CD4-positive, alpha-beta T cell treated with Interleukin-4 for 4 hours (primary cell): ENCODE data around the gene AFF2.

ENCODE experiments used
- DNase-seq: peaks from one replicate; pipeline ENCODE4 v3.0.0-alpha.2; 2020

The AFF2 gene

GRCh38 chrX:148537556-148538182, 37.3 kb downstream of the AFF2 start:
- no peak for DNase-seq

- DNase-seq, result no peak
Observed at GRCh38 chrX:148538582-148538981, 38.2 kb downstream of the AFF2 start.

- DNase-seq, result no peak
Observed at GRCh38 chrX:148540114-148540513, 39.7 kb downstream of the AFF2 start.

- DNase-seq, result no peak
Observed at GRCh38 chrX:148540671-148541583, 40.5 kb downstream of the AFF2 start.

- no peak for DNase-seq
Observed at GRCh38 chrX:148541584-148541940, 41.1 kb downstream of the AFF2 start.

GRCh38 chrX:148542481-148543255, 42.3 kb downstream of the AFF2 start:
- no peak for DNase-seq

GRCh38 chrX:148552775-148553174, 52.4 kb downstream of the AFF2 start:
- no peak for DNase-seq

- DNase-seq, result no peak
Observed at GRCh38 chrX:148555101-148555500, 54.7 kb downstream of the AFF2 start.

GRCh38 chrX:148555571-148556243, 55.3 kb downstream of the AFF2 start:
- DNase-seq, result no peak

- no peak for DNase-seq
Observed at GRCh38 chrX:148556498-148556897, 56.1 kb downstream of the AFF2 start.

- no peak for DNase-seq
Observed at GRCh38 chrX:148562846-148563245, 62.4 kb downstream of the AFF2 start.

GRCh38 chrX:148567229-148567628, 66.8 kb downstream of the AFF2 start:
- DNase-seq, result no peak

GRCh38 chrX:148567779-148568178, 67.4 kb downstream of the AFF2 start:
- no peak for DNase-seq

GRCh38 chrX:148568763-148569162, 68.3 kb downstream of the AFF2 start:
- DNase-seq, result no peak

GRCh38 chrX:148572337-148572736, 71.9 kb downstream of the AFF2 start:
- no peak for DNase-seq

- no peak for DNase-seq
Observed at GRCh38 chrX:148573119-148573518, 72.7 kb downstream of the AFF2 start.

GRCh38 chrX:148574237-148574973, 74.0 kb downstream of the AFF2 start:
- DNase-seq, result no peak

GRCh38 chrX:148576396-148576795, 76.0 kb downstream of the AFF2 start:
- DNase-seq, result no peak

GRCh38 chrX:148577741-148578140, 77.3 kb downstream of the AFF2 start:
- DNase-seq, result no peak

GRCh38 chrX:148580016-148580415, 79.6 kb downstream of the AFF2 start:
- no peak for DNase-seq

GRCh38 chrX:148582353-148582752, 81.9 kb downstream of the AFF2 start:
- no peak for DNase-seq

GRCh38 chrX:148588649-148589310, 88.4 kb downstream of the AFF2 start:
- DNase-seq, result no peak
